GM21825 (cell line): ENCODE results near the gene CACFD1.

ENCODE experiments used
- ATAC-seq: cut with Tn5 transposase; IDR thresholded peaks from one replicate; pipeline ENCODE4 v1.9.1; 2021; ENCODE audit warnings: mild to moderate bottlenecking, moderate library complexity; ENCODE audit not compliant: unreplicated experiment

The CACFD1 gene

GRCh38 chr9:133515615-133516255 lies 56.0 kb downstream of the CACFD1 start:
- ATAC-seq, result no peak

- ATAC-seq, result no peak
Measured at GRCh38 chr9:133516256-133516960, 56.6 kb downstream of the CACFD1 start.

- ATAC-seq, result no peak
Measured at GRCh38 chr9:133516961-133517350, 57.2 kb downstream of the CACFD1 start.

- no peak for ATAC-seq
Measured at GRCh38 chr9:133517711-133518110, 57.9 kb downstream of the CACFD1 start.

GRCh38 chr9:133518200-133518599 lies 58.4 kb downstream of the CACFD1 start:
- no peak for ATAC-seq

- no peak for ATAC-seq
Measured at GRCh38 chr9:133518706-133519449, 59.1 kb downstream of the CACFD1 start.

GRCh38 chr9:133519693-133520092 lies 59.9 kb downstream of the CACFD1 start:
- ATAC-seq, result no peak

GRCh38 chr9:133520121-133520835 lies 60.5 kb downstream of the CACFD1 start:
- no peak for ATAC-seq
